GM18858 (cell line): ENCODE results near the gene FHOD3.

Source experiments
- ATAC-seq: cut with Tn5 transposase; IDR thresholded peaks from one replicate; pipeline ENCODE4 v1.9.1; 2021; ENCODE audit not compliant: unreplicated experiment

FHOD3 gene

DNA sequence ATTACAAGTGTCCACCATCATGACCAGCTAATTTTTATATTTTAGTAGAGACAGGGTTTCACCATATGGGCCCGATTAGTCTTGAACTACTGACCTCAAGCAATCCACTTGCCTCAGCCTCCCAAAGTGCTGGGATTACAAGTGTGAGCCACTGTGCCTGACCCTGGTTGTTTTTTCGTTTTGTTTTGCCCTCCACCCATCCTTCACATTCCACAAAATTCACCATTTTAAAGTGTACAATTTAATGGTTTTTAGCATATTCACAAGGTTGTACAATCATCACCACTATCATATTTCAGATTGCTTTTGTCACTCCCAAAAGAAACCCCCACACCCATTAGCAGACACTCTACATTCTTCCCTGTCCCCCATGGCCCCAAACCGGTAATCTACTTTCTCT, 316.3 kb downstream of the FHOD3 start:
- ATAC-seq = no peak

DNA sequence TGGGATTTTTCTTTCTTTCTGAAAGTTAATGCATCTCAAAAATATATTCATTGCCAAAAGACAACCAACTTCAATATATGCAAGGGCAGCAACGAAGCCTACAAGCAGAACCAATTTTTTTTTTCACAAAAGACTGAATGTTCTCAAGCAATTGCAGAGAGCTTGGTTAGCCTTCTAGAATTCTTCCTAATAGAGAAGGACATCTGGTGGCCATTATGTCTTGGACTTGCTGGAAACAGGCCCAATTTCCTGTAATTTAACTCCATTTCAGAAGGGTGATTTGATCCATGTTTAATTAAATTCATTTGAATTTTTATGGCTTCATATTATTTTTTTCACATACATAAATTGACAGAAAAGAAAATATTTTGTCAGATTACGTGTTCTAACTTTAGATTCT, 323.3 kb downstream of the FHOD3 start:
- no peak for ATAC-seq

DNA sequence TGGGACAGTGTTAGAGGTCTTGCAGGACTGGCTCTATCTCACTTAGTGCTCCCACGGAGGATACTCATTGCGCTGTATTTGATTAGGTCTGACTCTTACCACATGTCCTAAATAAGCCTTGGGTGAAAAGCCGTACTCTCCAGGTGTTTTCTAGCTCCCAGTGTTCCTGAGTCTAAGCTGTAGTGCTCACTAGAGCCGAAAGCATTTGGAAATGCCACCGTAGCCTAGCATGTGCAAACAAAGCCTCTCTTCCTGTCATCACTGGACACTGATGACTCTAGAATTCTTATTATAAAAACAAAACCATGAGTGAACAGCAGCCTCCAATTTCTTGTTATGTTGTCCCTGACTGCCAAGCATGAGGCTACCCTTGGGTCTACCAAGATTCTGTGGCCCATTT, 325.1 kb downstream of the FHOD3 start:
- no peak for ATAC-seq

DNA sequence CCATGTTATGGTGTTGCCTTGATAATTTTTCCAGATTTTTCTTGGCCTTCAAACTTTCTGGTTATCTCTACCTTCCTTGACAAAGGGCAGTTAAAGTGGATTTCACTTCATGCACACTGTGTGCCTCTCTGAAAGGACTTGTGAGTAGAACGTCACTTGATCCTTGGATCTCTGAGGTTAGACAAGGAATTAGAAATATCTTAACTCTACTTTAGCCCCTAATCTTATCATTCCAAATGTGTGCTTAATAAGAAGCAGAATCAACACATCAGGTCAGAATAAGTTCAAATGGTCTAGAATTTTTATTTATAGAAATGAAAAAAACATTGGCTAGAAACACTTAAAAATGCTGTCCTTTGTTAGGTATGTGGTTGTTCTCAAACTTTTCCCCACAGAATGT, 325.6 kb downstream of the FHOD3 start:
- ATAC-seq = no peak

DNA sequence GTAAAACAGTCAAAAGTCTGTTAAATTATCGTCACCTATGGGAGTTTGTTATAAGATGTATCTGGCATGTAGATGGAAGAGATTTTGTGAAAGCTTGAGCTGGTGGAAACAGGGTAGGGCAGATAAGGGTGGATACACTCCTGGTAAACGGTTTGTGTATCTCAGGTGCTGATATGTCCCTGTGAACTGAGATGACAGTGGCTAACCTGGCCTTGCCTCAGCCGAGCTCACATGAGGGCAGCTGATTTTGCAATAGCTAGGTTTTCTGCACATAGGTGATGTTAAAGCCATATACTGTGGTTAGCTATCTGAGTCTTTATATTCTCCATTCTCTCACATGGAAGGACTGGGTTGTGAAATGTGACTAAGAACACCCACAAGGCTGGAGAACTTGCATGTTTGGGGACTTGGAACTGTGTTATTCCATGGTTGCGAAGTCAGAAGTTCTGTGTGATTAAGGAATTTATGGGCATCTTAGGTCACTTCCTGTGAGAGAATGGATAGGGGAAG, 326.2 kb downstream of the FHOD3 start:
- no peak for ATAC-seq

DNA sequence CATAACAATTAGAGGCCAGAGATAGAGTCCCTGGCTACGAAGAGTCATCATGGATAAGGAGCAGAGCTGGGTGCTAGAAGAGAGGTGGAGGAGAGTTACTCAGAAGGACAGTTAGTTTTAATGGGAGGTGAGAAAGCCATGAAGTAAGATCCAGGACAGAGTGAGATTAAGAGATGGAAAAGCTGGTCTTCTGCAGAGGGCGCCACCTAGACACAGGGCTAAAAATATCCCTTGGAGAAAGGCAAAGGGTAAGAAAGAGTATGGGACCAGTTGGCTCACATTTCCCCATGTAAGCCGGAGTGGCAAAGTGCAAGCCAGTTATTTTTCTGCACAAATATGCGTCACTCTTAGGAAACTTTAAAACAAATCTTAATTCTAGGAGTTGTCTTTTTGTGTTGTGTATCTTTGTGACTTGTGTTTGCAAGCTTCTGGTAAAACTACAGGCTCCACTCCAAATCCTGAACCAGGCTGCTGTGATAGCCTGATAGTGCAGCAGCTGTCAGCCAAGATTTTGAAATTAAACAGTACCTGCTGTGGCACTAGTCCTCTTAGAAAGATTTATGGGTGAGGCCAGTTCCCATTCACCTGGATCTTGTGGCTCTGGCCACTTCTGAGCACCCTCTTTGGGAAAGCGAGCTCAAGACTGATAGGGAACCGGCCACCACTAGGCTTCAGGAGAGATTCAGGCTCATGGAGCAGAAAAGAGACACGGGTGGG, 327.1 kb downstream of the FHOD3 start:
- ATAC-seq = no peak

DNA sequence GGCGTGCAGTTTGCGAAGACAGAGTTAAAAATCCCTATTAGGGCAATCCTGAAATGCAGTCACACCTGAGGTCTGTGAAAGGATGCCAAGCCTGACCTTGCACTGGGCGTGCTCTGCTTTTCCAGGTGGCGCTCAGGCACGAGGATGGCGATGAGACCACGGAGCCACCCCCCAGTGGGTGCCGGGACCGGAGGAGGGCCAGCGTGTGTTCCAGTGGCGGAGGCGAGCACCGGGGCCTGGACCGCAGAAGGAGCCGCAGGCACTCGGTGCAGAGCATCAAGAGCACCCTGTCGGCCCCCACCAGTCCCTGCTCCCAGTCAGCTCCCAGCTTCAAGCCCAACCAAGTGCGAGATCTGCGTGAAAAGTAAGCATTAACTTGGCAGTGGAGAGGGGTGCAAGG, 327.9 kb downstream of the FHOD3 start:
- no peak for ATAC-seq

DNA sequence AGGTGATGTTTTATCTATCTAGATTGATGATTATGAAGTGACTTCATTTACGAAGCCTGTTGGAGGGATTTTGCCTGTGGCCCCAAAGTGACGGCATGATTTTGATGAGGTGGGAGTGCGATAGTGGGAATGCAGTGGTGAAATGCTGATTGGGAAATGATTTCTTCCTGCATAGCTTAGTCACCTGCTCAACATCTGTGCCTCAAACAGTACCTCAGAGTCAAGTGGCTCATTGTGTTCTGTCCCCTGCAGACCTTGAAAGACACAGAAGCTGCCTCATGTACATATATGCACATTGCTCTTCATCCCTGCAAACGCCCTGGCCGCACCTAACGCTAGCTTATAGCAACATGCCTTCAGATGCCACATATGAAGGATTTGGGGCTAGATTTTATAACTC, 330.1 kb downstream of the FHOD3 start:
- ATAC-seq = no peak

DNA sequence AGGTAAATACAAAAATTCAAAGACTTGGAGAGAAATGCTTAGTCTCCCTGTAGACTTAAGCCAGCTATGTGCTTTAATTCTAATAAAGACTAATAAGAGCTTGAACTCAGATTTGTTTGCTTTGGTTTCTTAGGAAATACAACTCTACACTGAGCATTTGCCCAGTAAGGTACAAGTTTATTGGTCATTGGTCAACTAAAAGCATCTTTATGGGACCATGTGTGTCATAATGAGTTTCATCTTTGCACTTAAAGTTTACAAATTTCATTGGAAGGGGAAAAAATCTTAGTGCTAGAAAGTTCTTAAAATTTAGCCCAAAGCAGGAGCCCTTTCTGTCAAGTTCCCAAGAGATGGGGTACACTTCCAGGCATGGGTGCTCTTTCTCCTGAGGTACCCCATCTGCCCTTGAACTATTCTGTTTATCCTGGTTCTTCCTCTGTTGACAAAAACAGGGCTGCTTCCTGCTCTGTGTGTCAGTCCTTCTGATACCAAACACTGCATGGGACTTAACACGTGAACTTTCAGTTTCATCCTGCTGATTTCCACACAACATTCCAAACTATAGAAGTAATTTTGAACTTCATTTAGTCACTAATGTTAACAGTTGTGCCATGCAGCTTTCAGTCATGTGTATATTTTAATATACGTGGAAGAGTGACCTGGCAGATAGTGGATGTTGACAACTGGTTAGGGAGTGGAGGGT, 331.1 kb downstream of the FHOD3 start:
- no peak for ATAC-seq

DNA sequence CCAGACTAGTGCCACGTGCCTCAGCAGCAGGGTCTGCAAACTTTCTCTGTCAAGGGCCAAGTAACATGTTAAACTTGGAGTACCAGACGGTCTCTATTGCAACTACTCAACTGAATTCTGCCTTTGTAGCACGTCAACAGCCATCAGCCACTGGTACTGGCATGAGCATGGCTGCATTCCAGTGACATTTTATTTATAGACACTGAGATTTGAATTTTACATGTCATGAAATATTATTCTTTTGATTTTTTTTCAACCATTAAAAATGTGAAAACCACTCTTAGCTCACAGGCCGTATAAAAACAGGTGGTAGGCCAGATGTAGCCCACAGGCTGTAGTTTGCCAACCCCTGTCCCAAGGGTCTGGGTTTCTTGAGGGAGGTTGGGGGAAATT, 331.6 kb downstream of the FHOD3 start:
- no peak for ATAC-seq

DNA sequence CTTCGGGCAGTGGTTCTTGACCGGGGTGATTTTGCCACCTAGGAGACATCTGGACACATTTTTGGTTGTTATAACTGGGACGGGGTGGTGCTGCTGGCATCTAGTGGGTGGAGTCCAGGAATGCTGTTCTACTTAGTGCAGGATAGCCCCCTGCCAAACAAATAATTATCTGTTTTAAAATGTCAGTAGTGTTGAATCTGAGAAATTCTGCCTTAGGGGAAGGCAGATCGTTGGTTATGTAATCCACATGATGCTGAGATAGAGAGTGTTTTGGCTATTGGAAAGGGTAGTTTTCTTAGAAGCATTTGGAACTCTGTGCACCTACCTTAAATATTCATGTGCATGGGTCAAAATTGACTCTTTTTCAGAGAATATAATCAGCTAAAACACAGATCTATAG, 332.3 kb downstream of the FHOD3 start:
- no peak for ATAC-seq

DNA sequence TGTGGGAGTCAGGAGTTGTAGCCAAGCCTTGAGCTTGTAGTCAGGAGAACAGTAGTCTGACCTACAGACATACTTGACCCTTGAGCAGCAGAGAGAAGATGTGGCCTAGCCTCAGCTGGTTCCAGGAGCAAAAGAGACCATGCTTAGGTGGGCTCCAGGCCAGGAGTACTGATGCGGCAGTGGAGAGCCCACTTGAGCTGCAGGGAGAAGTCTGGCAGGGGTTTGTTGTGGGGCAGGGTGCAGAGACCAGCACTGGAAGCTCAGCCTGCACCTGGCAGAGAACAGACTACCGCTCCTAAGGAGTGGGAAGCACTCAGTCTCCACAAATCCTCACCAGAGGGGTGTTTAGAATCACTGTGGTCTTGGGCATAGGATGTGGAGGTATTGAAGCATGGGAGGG, 333.4 kb downstream of the FHOD3 start:
- no peak for ATAC-seq

DNA sequence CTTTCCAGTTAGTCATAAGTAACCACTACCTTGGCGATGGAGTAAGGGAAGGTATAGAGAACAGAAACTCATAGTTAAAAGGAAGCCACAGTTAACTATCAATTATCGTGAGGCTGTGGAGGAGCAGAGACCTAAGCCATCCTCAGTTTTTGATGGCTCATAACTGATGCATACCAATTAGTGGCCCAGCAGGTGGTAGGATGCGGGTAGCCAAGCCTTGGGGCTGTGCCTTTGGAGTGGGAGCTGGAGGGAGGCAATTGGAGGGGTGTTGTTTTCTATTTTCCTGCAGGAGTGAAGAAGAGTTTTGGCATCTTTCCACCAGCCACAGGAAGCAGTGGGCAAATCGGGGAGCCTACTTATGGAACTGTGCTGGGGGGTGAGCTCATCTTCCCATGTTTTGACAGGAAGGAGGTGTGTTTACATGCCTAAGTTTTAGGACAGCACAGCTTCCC, 336.5 kb downstream of the FHOD3 start:
- ATAC-seq = peak; percentile 24

DNA sequence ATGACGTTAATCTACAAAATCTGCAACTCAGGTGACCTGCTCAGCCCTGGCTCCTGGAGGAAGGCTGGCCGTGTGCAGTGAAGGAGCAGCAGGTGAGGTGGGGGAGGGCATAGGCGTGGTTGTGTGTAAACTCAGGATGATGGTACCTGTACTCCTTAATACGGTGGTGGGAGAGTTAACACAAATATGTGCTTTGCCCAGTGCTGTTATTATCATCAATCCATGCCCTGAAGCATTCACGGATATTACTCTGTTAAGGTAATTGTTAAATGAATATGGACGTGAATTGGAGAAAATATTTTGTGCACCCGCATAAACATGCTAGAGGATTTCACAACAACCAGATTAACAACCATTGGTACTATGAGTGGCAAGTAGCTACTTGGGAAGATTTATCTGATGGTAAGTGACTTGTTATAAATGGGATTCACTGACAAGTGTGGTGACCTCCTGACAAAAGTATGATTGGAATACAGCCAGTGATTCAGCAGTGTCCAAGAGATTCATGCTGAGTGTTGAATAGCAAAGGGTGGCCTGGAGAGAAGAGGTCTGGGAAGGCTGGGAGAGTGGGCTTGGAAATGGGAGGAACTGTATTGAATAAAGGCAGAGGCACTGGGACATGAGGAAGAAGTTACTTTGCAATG, 337.2 kb downstream of the FHOD3 start:
- ATAC-seq = no peak

DNA sequence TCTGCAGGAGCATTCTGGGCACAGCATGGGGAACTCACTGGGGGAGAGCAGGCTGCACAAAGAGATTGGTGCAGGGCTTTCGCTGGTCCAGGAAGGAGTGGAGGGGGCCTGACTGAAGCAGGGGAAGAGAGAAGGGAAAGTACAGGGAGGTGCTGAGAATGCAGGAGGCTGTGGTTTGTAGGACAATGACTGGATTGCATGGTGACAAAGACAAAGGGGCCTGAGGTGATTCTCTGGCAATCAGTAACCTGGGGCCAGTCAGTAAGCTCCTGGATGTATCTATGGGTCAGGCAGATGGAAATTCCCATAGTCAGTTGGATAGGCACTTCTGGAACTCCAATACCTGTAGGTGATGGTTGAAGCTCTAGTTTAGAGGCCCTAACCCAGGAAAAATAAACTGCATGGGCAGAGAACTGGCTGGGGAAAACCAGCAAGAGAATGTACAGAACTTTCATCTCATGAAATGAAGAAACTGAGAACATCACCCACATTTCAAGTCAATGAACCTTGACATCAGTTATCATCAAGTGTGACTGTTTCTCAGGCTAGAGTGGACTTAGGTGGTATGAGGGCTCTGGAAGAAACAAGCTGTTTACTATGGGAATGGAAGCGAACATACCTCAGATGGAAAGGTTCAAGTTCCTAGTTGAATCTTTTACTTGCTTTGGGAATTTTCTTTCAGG, 338.0 kb downstream of the FHOD3 start:
- peak; percentile 40 for ATAC-seq

DNA sequence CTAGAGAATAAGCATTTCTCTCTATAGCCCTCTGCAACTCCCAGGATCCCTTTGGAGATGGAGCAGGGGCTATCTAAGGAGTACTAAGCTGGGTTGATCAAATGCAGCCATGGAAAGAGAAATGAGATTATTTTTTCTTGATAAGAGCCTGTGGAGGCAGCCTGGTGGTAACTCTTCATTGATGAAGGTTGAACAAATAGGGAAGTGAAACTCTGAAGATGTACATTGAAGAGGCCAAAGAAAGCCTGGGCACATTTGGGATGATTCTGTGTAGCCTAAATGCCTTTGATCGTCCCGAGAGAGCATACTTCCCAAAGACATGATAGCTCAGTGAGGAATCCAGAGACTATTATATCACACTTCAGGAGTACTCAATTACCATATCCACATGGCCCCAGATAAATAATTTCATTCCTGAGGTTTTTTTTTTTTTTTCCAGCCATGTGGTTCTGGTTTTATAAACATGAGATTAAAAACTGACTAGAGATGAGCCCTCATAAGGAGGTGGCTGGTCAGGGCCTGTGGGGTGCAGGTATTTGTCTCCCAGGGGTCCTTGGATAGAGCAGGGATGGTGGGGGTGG, 338.8 kb downstream of the FHOD3 start:
- ATAC-seq = no peak

DNA sequence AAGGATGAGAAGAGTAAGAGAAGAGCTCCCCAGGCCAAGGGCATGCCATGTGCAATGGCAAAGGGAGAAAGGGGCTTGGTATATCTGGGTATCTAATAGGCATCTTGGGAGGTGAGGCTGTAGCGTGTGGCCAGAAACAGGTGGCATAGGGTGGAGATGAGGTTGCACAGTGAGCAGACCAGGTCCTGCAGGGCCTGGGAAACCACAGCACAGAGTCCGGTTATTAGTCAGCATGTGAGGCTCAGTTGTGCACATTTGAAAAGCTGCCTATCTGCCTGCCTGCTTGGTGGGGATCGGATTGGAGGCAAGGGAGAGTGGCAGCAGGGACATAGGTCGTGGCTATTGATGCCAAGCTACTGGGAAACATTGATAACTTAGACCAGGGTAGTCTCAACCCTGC, 340.7 kb downstream of the FHOD3 start:
- peak; percentile 93 for ATAC-seq

DNA sequence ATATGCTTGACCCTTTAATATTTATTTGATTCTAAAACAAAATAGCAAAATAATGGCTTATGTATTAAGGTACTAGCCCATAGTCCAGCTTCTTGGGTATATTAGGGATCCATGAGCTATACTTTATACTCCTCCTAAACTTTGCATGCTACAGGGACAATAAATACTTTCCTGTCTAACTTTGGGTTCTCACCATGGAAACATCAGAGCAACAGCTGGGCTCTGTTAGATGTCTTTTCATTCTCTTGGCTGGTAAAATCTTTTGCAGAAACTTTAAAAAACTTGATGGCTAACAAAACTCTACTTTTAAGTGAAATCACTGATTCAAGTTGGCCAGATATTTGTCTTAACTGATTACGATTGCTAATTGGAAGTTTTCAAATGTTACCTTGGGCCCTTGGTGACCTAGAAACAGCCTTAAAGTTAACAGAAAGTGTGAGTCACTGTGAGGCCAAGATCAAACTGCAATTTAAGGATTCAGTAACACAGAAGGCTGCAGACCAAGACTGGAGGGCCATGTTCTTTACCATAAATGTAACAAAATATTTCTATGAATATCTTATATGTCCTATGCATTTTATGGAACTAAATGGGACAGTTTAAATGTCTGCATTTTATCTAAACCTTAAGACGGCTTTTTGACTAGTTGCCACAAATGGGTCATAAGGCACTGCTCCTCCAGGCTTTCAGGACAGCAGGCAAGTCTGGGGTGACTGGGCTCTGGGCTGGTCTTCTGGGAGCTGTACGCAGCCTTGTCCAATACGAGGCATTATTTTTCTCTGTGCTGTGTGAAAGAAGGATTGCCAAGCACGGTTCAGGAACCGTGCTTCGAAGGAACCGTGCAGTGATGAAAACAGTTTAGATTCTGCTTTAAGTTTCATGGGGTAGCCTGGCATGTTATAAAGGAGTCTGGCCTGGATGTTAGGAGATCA, 342.8 kb downstream of the FHOD3 start:
- ATAC-seq = no peak

DNA sequence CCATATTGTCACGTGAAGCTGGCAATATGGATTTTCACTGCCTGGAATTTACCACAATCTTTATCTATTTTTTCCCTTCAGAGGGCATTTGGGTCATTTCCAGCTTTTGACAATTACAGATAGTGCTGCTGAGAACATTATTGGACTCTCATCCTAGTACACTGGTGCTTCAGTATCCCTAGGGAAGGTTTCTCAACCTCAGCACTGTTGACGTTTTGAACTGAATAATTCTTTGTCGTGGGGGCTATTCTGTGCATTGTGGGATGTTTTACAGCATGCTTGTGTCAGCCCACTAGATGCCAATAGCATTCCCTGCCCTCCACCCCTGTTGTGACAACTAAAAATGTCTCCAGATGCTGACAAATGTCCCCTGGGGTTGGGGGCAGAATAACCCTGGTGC, 345.5 kb downstream of the FHOD3 start:
- ATAC-seq = no peak

DNA sequence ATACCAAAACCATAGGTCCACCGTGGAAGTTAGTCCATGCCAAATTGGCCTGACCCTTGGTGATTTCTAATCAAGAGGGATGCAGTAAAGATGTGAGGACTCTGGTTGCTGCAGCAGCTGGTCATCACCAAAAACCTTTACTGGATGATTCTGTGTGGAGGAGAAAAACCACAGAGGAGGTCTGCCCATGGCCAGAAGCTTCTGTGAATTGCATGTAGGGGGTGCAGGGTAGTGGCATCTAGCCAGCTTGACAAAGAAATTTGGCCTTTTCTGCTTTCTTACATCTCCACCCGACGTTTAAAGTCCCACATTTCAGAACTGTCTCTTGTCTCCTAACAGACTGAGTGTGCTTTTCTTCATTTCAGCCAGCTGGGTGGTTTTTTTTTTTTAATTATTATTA, 351.3 kb downstream of the FHOD3 start:
- ATAC-seq = no peak
